Hepatocyte (in vitro differentiated cells): ENCODE results near the gene SDSL.

Experiments used
- EZH2 ChIP-seq: fragments of 200-600 bp; sonication (generic); IDR thresholded peaks from 2 replicates; pipeline ENCODE4 v1.6.1; 2016; ENCODE audit warnings: antibody characterized with exemption, mild to moderate bottlenecking, borderline replicate concordance
- TF ChIP-seq, protein P1 (sequence below): fragments of 200-600 bp; sonication (generic); IDR thresholded peaks from 2 replicates; pipeline ENCODE4 v1.5.1; 2016; ENCODE audit warnings: antibody characterized with exemption, mild to moderate bottlenecking; ENCODE audit not compliant: poor library complexity

DNA sequence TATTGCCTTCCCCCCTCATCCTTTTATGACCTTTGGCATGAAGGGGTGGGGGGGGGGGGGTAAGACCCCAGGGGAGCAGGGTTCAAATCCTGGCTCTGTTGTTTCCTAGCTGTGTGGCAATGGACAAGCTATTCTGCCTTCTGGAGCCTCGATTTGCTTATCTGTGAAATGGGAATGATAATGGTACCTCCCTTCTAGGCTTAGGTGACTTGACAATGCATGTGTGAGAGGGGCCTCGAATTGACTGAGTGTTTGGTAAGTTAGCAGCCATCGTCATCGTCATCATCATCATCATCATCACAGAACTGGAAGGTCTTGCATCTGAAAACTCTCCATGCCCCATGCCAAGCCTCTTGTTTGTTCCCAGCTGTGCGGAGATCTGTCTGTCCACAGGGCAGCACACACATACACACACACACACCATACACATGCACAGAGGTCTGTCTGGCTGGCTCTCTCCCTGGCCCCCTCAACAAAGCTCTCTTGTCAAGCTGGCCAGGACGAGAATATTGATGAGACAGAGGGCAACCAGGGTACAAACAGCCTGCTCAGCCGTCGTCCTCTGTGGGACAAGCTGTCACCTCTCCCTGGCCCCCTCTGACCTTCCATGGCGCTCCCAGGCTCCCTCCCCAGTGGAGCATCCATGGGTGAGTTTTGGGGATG, 12.6 kb upstream of the SDSL start:
- TF ChIP-seq, protein P1, sequence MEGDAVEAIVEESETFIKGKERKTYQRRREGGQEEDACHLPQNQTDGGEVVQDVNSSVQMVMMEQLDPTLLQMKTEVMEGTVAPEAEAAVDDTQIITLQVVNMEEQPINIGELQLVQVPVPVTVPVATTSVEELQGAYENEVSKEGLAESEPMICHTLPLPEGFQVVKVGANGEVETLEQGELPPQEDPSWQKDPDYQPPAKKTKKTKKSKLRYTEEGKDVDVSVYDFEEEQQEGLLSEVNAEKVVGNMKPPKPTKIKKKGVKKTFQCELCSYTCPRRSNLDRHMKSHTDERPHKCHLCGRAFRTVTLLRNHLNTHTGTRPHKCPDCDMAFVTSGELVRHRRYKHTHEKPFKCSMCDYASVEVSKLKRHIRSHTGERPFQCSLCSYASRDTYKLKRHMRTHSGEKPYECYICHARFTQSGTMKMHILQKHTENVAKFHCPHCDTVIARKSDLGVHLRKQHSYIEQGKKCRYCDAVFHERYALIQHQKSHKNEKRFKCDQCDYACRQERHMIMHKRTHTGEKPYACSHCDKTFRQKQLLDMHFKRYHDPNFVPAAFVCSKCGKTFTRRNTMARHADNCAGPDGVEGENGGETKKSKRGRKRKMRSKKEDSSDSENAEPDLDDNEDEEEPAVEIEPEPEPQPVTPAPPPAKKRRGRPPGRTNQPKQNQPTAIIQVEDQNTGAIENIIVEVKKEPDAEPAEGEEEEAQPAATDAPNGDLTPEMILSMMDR: no peak
- TF ChIP-seq EZH2: no peak
